Esophagus muscularis mucosa (tissue), 3 donors: ENCODE data around the gene FADS2.
A peak's percentile ranks its signal among the peaks of the same experiment; 100 is the strongest.

Experiments used
- CTCF ChIP-seq, 3 experiments: fragments of 200-600 bp in 2 of 3; fragments of 450-650 bp in 1 of 3; sonication (generic) in 2 of 3; IDR thresholded peaks; one replicate each; pipeline ENCODE4 v1.5.1; 2017 to 2019; ENCODE audit warnings: antibody characterized with exemption in 3 of 3, mild to moderate bottlenecking in 2 of 3, moderate library complexity in 1 of 3
- POLR2A ChIP-seq: fragments of 450-650 bp; IDR thresholded peaks from one replicate; pipeline ENCODE4 v1.6.1; 2017; ENCODE audit warnings: antibody characterized with exemption, moderate library complexity, mild to moderate bottlenecking, low read depth
- POLR2AphosphoS5 ChIP-seq, 2 donors: sonication (generic); formaldehyde crosslinking; IDR thresholded peaks; one replicate each; pipeline ENCODE4 v1.6.1; 2017; ENCODE audit warnings: antibody characterized with exemption in 2 of 2

GRCh38 chr11:61816736-61817455 is 11.2 kb upstream of the FADS2 start, which contains the start of gene FADS1:
- TF ChIP-seq POLR2A, result no peak
- peak; percentile 48 to 58 (median 50) for TF ChIP-seq CTCF (IDR thresholded peaks at IDR 0.05)
- peak; percentile 81 to 84 for TF ChIP-seq POLR2AphosphoS5 (IDR thresholded peaks at IDR 0.05)
